Endodermal cell (in vitro differentiated cells): ENCODE measurements around the gene KRAS. TPM values are rescaled to one million over a fixed set of nuclear protein-coding genes. Genes with fewer than 3 reads are reported as not detected.

Source experiments
- DNase-seq: peaks from one replicate; pipeline ENCODE4 v3.0.0-alpha.2; 2017
- H3K27ac ChIP-seq: 2 replicates; pipeline ENCODE4 v1.5.1; 2013; ENCODE audit warnings: mild to moderate bottlenecking, low read depth, low read length, moderate library complexity
- H3K27me3 ChIP-seq: 2 replicates; pipeline ENCODE4 v1.6.1; 2013; ENCODE audit warnings: mild to moderate bottlenecking, low read length, moderate library complexity; ENCODE audit not compliant: insufficient read depth, control insufficient read depth, poor library complexity, severe bottlenecking
- H3K36me3 ChIP-seq: 2 replicates; pipeline ENCODE4 v1.7.0; 2013; ENCODE audit warnings: mild to moderate bottlenecking, low read length, moderate library complexity; ENCODE audit not compliant: control insufficient read depth, insufficient read depth
- H3K4me1 ChIP-seq: one replicate; pipeline ENCODE4 v1.7.0; 2013; ENCODE audit warnings: low read length; ENCODE audit not compliant: control insufficient read depth, insufficient read depth
- H3K4me3 ChIP-seq: 2 replicates; pipeline ENCODE4 v1.5.1; 2013; ENCODE audit warnings: mild to moderate bottlenecking, low read length, moderate library complexity
- H3K9ac ChIP-seq: 2 replicates; pipeline ENCODE4 v1.6.1; 2013; ENCODE audit warnings: mild to moderate bottlenecking, low read length, moderate library complexity; ENCODE audit not compliant: poor library complexity, severe bottlenecking; ENCODE audit errors: extremely low read depth
- H3K9me3 ChIP-seq: 2 replicates; pipeline ENCODE4 v1.6.1; 2013; ENCODE audit warnings: mild to moderate bottlenecking, low read length, moderate library complexity; ENCODE audit not compliant: control insufficient read depth
- H3K27ac Mint-ChIP-seq: 2 replicates; pipeline ENCODE4 v1.8.0; 2020; ENCODE audit warnings: mixed read lengths
- H3K27me3 Mint-ChIP-seq: 2 replicates; pipeline ENCODE4 v1.8.0; 2021; ENCODE audit warnings: mild to moderate bottlenecking, mixed read lengths; ENCODE audit not compliant: insufficient read depth
- H3K36me3 Mint-ChIP-seq: 2 replicates; pipeline ENCODE4 v1.8.0; 2020; ENCODE audit warnings: low read depth, mixed read lengths
- H3K4me1 Mint-ChIP-seq: 2 replicates; pipeline ENCODE4 v1.8.0; 2020; ENCODE audit warnings: mixed read lengths
- H3K4me3 Mint-ChIP-seq: 2 replicates; pipeline ENCODE4 v1.8.0; 2020; ENCODE audit warnings: mild to moderate bottlenecking, moderate library complexity, mixed read lengths
- H3K9me3 Mint-ChIP-seq: 2 replicates; pipeline ENCODE4 v1.8.0; 2020; ENCODE audit warnings: mild to moderate bottlenecking, mixed read lengths
- CTCF ChIP-seq: fragments of 200-600 bp; sonication (generic); conservative IDR thresholded peaks from 2 replicates; pipeline ENCODE4 v1.5.0; 2021; ENCODE audit warnings: antibody characterized with exemption, mild to moderate bottlenecking
- WGBS, 2 experiments: methylation state at CpG; one replicate each; pipeline versions ENCODE4 v1.1.5 to v1.1.7; 2013; ENCODE audit warnings: missing lambda C conversion rate in 2 of 2, mixed read lengths in 1 of 2; ENCODE audit not compliant: insufficient coverage in 1 of 2, insufficient read length in 1 of 2; 5-methylcytosine and 5-hydroxymethylcytosine counted together
- total RNA-seq, 2 donors: library from RNA; stranded (reverse); fragmentation: NEBNext Ultra II Directional in 1 of 2; extraction: Animal tissue kit (Norgen Biotek cat#: 25700) in 1 of 2; gene quantifications; 2 replicates in 1 of 2; 3 replicates in 1 of 2; pipeline ENCODE4 v1.2.1, GENCODE V29; 2021

The KRAS gene
- total RNA-seq, 2 donors from 2014 or later = 58.0 to 140 TPM

- Histone ChIP-seq H3K27ac (no peak overlapping the region), H3K27me3 (no peaks in the 10 kb centered on the region), H3K36me3 (peaks cover 7% of the 10 kb centered on the region), H3K9ac (peak overlapping the region; percentile 81), H3K9me3 (no peaks in the 10 kb centered on the region), H3K4me1 (no peaks in the 10 kb centered on the region), H3K4me3 (peak overlapping the region; percentile 87)
- Mint-ChIP-seq H3K9me3 (no peaks in the 10 kb centered on the region), H3K27ac (peak overlapping the region; percentile 98), H3K36me3 (peaks cover 2% of the 10 kb centered on the region), H3K27me3 (no peaks in the 10 kb centered on the region), H3K4me3 (peak overlapping the region; percentile 92), H3K4me1 (peaks cover 20% of the 10 kb centered on the region)
- TF ChIP-seq CTCF = no peak
- no peak for DNase-seq
- WGBS, 2 experiments = 17 to 23% methylated on average over 8 to 11 of the region's 11 CpGs
These were observed 56.0 kb downstream of the KRAS start for GRCh38 chr12:25194722-25195055.

- no peak for TF ChIP-seq CTCF
- Mint-ChIP-seq H3K27ac (peak overlapping the region; percentile 98), H3K4me1 (peaks cover 20% of the 10 kb centered on the region), H3K27me3 (no peaks in the 10 kb centered on the region), H3K36me3 (no peaks in the 10 kb centered on the region), H3K4me3 (peak overlapping the region; percentile 92), H3K9me3 (no peaks in the 10 kb centered on the region)
- H3K4me1 ChIP-seq = no peaks in the 10 kb centered on the region
- DNase-seq = no peak
- no peaks in the 10 kb centered on the region for H3K9me3 ChIP-seq
- H3K9ac ChIP-seq = peak overlapping the region; percentile 81
- H3K27ac ChIP-seq = no peak overlapping the region
- peaks cover 7% of the 10 kb centered on the region for H3K36me3 ChIP-seq
- no peaks in the 10 kb centered on the region for H3K27me3 ChIP-seq
- peak overlapping the region; percentile 87 for H3K4me3 ChIP-seq
- WGBS, 2 experiments = 83% methylated on average over 1 of the region's 1 CpG; no CpG with 5 or more reads in 1 of the 2 experiments
These were observed 56.5 kb downstream of the KRAS start for GRCh38 chr12:25194214-25194613.

- TF ChIP-seq CTCF = no peak
- no peak overlapping the region for H3K27ac ChIP-seq
- no peaks in the 10 kb centered on the region for H3K4me1 ChIP-seq
- H3K9me3 Mint-ChIP-seq = no peaks in the 10 kb centered on the region
- H3K36me3 ChIP-seq = no peaks in the 10 kb centered on the region
- H3K4me3 Mint-ChIP-seq = no peak overlapping the region
- no peaks in the 10 kb centered on the region for H3K36me3 Mint-ChIP-seq
- no peak overlapping the region for H3K4me3 ChIP-seq
- H3K27me3 ChIP-seq = no peaks in the 10 kb centered on the region
- no peak for DNase-seq
- H3K4me1 Mint-ChIP-seq = peaks cover 14% of the 10 kb centered on the region
- no peaks in the 10 kb centered on the region for H3K9me3 ChIP-seq
- no peak overlapping the region for H3K9ac ChIP-seq
- H3K27ac Mint-ChIP-seq = no peak overlapping the region
- 95% methylated on average over 6 of the region's 6 CpGs for WGBS, 2 experiments
- no peaks in the 10 kb centered on the region for H3K27me3 Mint-ChIP-seq
These were observed 59.9 kb downstream of the KRAS start for GRCh38 chr12:25190793-25191192.
